ENCODE measurements around the gene MUC21. TPM values are rescaled to one million over a fixed set of nuclear protein-coding genes. Genes with fewer than 3 reads are reported as not detected.
"Not testable (repeated sequence)": the region's sequence is repeated elsewhere in the genome, so short reads cannot be mapped to it uniquely, and the experiment has no call there.

The MUC21 gene
- total RNA-seq, 2 experiments from 2014 or later = not detected

- H3K27me3 Mint-ChIP-seq = peaks cover 6% of the 10 kb centered on the region
These were observed 25.8 kb upstream of the MUC21 start for GRCh38 chr6:30957716-30958115.

GRCh38 chr6:30960907-30961673 is 22.4 kb upstream of the MUC21 start:
- Mint-ChIP-seq H3K9me3 (no peaks in the 10 kb centered on the region), H3K27ac (no peak overlapping the region), H3K4me3 (no peak overlapping the region), H3K36me3 (no peaks in the 10 kb centered on the region), H3K4me1 (peaks cover 3% of the 10 kb centered on the region), H3K27me3 (peaks cover 18% of the 10 kb centered on the region)
- no peak for DNase-seq

More at GRCh38 chr6:30957716-30958115, 25.8 kb upstream of the MUC21 start:
- Mint-ChIP-seq H3K4me3 (no peak overlapping the region), H3K36me3 (no peaks in the 10 kb centered on the region), H3K4me1 (peaks cover 9% of the 10 kb centered on the region), H3K27ac (no peak overlapping the region), H3K9me3 (no peaks in the 10 kb centered on the region)
- no peak for DNase-seq

GRCh38 chr6:30962716-30963115 is 20.8 kb upstream of the MUC21 start:
- Mint-ChIP-seq H3K36me3 (no peaks in the 10 kb centered on the region), H3K27me3 (peaks cover 20% of the 10 kb centered on the region), H3K27ac (no peak overlapping the region), H3K9me3 (no peaks in the 10 kb centered on the region), H3K4me3 (no peak overlapping the region), H3K4me1 (peaks cover 3% of the 10 kb centered on the region)
- no peak for DNase-seq

- Mint-ChIP-seq H3K4me3 (no peak overlapping the region), H3K9me3 (no peaks in the 10 kb centered on the region), H3K27ac (no peak overlapping the region), H3K36me3 (no peaks in the 10 kb centered on the region), H3K4me1 (peaks cover 3% of the 10 kb centered on the region), H3K27me3 (peaks cover 20% of the 10 kb centered on the region)
- DNase-seq = no peak
These were observed 19.9 kb upstream of the MUC21 start for GRCh38 chr6:30963641-30964040.

- Mint-ChIP-seq H3K27ac (no peak overlapping the region), H3K9me3 (no peaks in the 10 kb centered on the region), H3K36me3 (no peaks in the 10 kb centered on the region), H3K4me1 (peaks cover 3% of the 10 kb centered on the region), H3K4me3 (no peak overlapping the region), H3K27me3 (peaks cover 20% of the 10 kb centered on the region)
- no peak for DNase-seq
These were observed 19.4 kb upstream of the MUC21 start for GRCh38 chr6:30964075-30964474.

- DNase-seq = no peak
- peaks cover 3% of the 10 kb centered on the region for H3K4me1 Mint-ChIP-seq
- no peaks in the 10 kb centered on the region for H3K36me3 Mint-ChIP-seq
- no peak overlapping the region for H3K4me3 Mint-ChIP-seq
- no peaks in the 10 kb centered on the region for H3K9me3 Mint-ChIP-seq
- H3K27ac Mint-ChIP-seq = no peak overlapping the region
- peaks cover 20% of the 10 kb centered on the region for H3K27me3 Mint-ChIP-seq
These were observed 18.3 kb upstream of the MUC21 start for GRCh38 chr6:30965140-30965601.

GRCh38 chr6:30966154-30966553 is 17.4 kb upstream of the MUC21 start:
- Mint-ChIP-seq H3K4me3 (no peak overlapping the region), H3K27me3 (peaks cover 20% of the 10 kb centered on the region), H3K27ac (no peak overlapping the region), H3K4me1 (peaks cover 3% of the 10 kb centered on the region), H3K9me3 (no peaks in the 10 kb centered on the region), H3K36me3 (no peaks in the 10 kb centered on the region)
- no peak for DNase-seq

- not testable (repeated sequence) for H3K9me3 Mint-ChIP-seq, H3K27ac Mint-ChIP-seq, H3K36me3 Mint-ChIP-seq, H3K4me3 Mint-ChIP-seq, H3K4me1 Mint-ChIP-seq, DNase-seq
- H3K27me3 Mint-ChIP-seq = peaks cover 13% of the 10 kb centered on the region
These were observed 14.3 kb upstream of the MUC21 start for GRCh38 chr6:30969171-30969570.

- Mint-ChIP-seq H3K36me3 (no peaks in the 10 kb centered on the region), H3K4me1 (no peaks in the 10 kb centered on the region), H3K9me3 (no peaks in the 10 kb centered on the region), H3K27me3 (peaks cover 4% of the 10 kb centered on the region), H3K27ac (no peak overlapping the region), H3K4me3 (no peak overlapping the region)
- DNase-seq = no peak
These were observed 12.6 kb upstream of the MUC21 start for GRCh38 chr6:30970946-30971345.

- DNase-seq = no peak
- no peak overlapping the region for H3K4me3 Mint-ChIP-seq
- peaks cover under 1% of the 10 kb centered on the region for H3K27me3 Mint-ChIP-seq
- H3K36me3 Mint-ChIP-seq = no peaks in the 10 kb centered on the region
- no peaks in the 10 kb centered on the region for H3K9me3 Mint-ChIP-seq
- no peaks in the 10 kb centered on the region for H3K4me1 Mint-ChIP-seq
- no peak overlapping the region for H3K27ac Mint-ChIP-seq
These were observed 10.7 kb upstream of the MUC21 start for GRCh38 chr6:30972816-30973215.

GRCh38 chr6:30974490-30975252 is 8.8 kb upstream of the MUC21 start:
- H3K36me3 Mint-ChIP-seq = no peaks in the 10 kb centered on the region
- H3K4me1 Mint-ChIP-seq = no peaks in the 10 kb centered on the region
- no peak overlapping the region for H3K4me3 Mint-ChIP-seq
- no peak for DNase-seq
- H3K27me3 Mint-ChIP-seq = peaks cover 7% of the 10 kb centered on the region
- H3K9me3 Mint-ChIP-seq = no peaks in the 10 kb centered on the region
- H3K27ac Mint-ChIP-seq = no peak overlapping the region

- peaks cover 5% of the 10 kb centered on the region for H3K4me1 Mint-ChIP-seq
- H3K36me3 Mint-ChIP-seq = no peaks in the 10 kb centered on the region
- H3K27me3 Mint-ChIP-seq = peaks cover 41% of the 10 kb centered on the region
- no peak overlapping the region for H3K27ac Mint-ChIP-seq
- H3K4me3 Mint-ChIP-seq = no peak overlapping the region
- DNase-seq = no peak
- no peaks in the 10 kb centered on the region for H3K9me3 Mint-ChIP-seq
These were observed 4.4 kb upstream of the MUC21 start for GRCh38 chr6:30979141-30979540.

- Mint-ChIP-seq H3K27ac (no peak overlapping the region), H3K4me3 (no peak overlapping the region), H3K27me3 (peaks cover 41% of the 10 kb centered on the region), H3K9me3 (no peaks in the 10 kb centered on the region), H3K36me3 (no peaks in the 10 kb centered on the region), H3K4me1 (peaks cover 5% of the 10 kb centered on the region)
- DNase-seq = no peak
These were observed 3.8 kb upstream of the MUC21 start for GRCh38 chr6:30979690-30980089.

GRCh38 chr6:30981942-30982772 is 1.4 kb upstream of the MUC21 start:
- Mint-ChIP-seq H3K27ac (no peak overlapping the region), H3K36me3 (no peaks in the 10 kb centered on the region), H3K4me1 (peaks cover 13% of the 10 kb centered on the region), H3K4me3 (no peak overlapping the region), H3K27me3 (peaks cover 41% of the 10 kb centered on the region), H3K9me3 (no peaks in the 10 kb centered on the region)
- no peak for DNase-seq

- no peak overlapping the region for H3K4me3 Mint-ChIP-seq
- H3K27ac Mint-ChIP-seq = peak overlapping the region; percentile 59
- no peaks in the 10 kb centered on the region for H3K36me3 Mint-ChIP-seq
- peaks cover 30% of the 10 kb centered on the region for H3K27me3 Mint-ChIP-seq
- peak; percentile 12 for DNase-seq
- H3K4me1 Mint-ChIP-seq = peaks cover 21% of the 10 kb centered on the region
- H3K9me3 Mint-ChIP-seq = no peaks in the 10 kb centered on the region
These were observed 2.0 kb downstream of the MUC21 start for GRCh38 chr6:30985490-30985889.

All from activated naive CD8-positive, alpha-beta T cell treated with anti-CD3 and anti-CD28 coated beads for 36 hours (primary cell).